Activated T-helper 17 cell treated with anti-CD3 and anti-CD28 coated beads, Interleukin-2, amount 50 U/mL, for 72 hours (primary cell): ENCODE results near the gene GOLGA8T. TPM values are rescaled to one million over a fixed set of nuclear protein-coding genes. Genes with fewer than 3 reads are reported as not detected.
"Not testable (repeated sequence)": the region's sequence is repeated elsewhere in the genome, so short reads cannot be mapped to it uniquely, and the experiment has no call there.

Experiments used
- ATAC-seq: fragments of 150-1000 bp; cut with Tn5 transposase; replicated peaks from 2 replicates; pipeline ENCODE4 v1.10.0; 2021; ENCODE audit warnings: mild to moderate bottlenecking, moderate library complexity
- H3K27ac Mint-ChIP-seq: one replicate; pipeline ENCODE4 v1.8.0; 2022; ENCODE audit warnings: mixed read lengths
- H3K27me3 Mint-ChIP-seq: one replicate; pipeline ENCODE4 v1.8.0; 2022; ENCODE audit warnings: mixed read lengths
- H3K36me3 Mint-ChIP-seq: one replicate; pipeline ENCODE4 v1.8.0; 2022; ENCODE audit warnings: low read depth, mild to moderate bottlenecking, mixed read lengths
- H3K4me1 Mint-ChIP-seq: one replicate; pipeline ENCODE4 v1.8.0; 2022; ENCODE audit warnings: mixed read lengths
- H3K4me3 Mint-ChIP-seq: one replicate; pipeline ENCODE4 v1.8.0; 2022; ENCODE audit warnings: mild to moderate bottlenecking, mixed read lengths
- H3K9me3 Mint-ChIP-seq: one replicate; pipeline ENCODE4 v1.8.0; 2022; ENCODE audit warnings: mixed read lengths
- total RNA-seq, 2 donors: library from RNA; stranded (reverse); gene quantifications; one replicate each; pipeline ENCODE4 v1.2.3, GENCODE V29; 2022

The GOLGA8T gene, protein sequence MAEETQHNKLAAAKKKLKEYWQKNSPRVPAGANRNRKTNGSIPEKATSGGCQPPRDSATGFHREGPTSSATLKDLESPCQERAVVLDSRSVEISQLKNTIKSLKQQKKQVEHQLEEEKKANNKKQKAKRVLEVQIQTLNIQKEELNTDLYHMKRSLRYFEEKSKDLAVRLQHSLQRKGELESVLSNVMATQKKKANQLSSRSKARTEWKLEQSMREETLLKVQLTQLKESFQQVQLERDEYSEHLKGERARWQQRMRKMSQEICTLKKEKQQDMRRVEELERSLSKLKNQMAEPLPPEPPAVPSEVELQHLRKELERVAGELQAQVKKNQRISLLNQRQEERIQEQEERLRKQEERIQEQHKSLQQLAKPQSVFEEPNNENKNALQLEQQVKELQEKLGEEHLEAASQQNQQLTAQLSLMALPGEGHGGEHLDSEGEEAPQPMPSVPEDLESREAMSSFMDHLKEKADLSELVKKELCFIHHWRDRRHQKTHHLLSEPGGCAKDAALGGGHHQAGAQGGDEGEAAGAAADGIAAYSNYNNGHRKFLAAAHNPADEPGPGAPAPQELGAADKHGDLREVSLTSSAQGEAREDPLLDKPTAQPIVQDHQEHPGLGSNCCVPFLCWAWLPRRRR
- total RNA-seq, result under 1 TPM in 1 of 2 donors, not detected in 1; 0.32 TPM

DNA sequence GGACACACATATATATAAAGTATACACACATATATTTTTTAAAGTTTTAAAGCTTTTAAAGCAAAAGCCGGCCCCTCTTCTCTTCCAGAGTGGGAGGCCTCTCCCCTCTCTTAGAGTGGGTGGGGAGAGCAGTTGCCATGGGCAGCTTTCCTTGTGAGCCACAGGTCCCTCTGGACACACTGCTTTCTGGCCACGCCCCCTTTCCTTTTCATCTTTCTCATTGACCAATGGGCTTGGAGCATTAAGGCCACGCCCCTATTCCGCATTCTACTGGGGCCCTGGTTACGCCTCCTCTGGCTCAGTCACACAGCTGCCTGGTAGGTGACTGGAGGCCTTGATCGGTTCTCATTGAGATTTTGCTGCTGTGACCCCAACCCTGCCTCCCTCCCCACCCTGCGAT, at the start of gene GOLGA8T:
GOLGA8T (plus strand) TSS at position 301 of the 400 bp plus-strand sequence; CDS start at position 399, 98 bp downstream.
- not testable (repeated sequence) for H3K27me3 Mint-ChIP-seq, ATAC-seq, H3K4me1 Mint-ChIP-seq, H3K4me3 Mint-ChIP-seq, H3K36me3 Mint-ChIP-seq, H3K27ac Mint-ChIP-seq, H3K9me3 Mint-ChIP-seq

DNA sequence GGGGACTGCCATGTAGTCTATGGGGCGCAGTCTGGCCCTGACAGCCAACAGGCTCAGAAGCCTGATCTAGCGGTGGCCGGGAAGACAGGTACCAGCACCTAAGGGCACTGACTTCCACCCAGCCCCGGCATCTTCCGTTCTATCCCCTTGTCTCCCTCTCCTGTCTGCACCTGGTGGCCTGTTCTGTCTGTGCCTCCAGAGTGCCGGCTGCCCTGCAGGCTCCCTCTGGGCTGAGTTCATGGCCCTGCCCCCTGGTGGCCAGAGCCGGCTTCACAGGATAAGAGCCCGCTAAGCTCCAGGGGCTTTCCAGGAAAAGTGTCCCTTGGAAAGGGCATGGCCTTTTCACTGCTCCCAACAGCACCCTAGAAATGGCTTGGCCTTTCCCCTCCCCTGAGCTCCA, 37.0 kb upstream of the GOLGA8T start:
- not testable (repeated sequence) for H3K4me3 Mint-ChIP-seq, H3K4me1 Mint-ChIP-seq, H3K27ac Mint-ChIP-seq

DNA sequence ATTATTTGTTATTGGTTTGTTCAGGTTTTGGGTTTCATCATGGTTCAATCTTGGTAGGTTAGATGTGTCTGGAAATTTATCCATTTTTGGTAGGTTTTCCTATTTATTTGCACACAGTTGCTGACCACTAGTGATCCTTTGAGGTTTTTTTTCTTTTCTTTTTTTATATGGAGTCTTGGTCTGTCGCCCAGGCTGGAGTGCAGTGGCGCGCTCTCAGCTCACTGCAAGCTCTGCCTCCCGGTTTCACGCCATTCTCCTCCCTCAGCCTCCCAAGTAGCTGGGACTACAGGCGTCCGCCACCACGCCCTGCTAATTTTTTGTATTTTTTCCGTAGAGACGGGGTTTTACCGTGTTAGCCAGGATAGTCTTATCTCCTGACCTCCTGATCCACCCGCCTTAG, 32.0 kb upstream of the GOLGA8T start:
- H3K9me3 Mint-ChIP-seq, H3K4me3 Mint-ChIP-seq, H3K27me3 Mint-ChIP-seq, ATAC-seq, H3K27ac Mint-ChIP-seq, H3K36me3 Mint-ChIP-seq, H3K4me1 Mint-ChIP-seq: not testable (repeated sequence)

More for the DNA sequence above, 37.0 kb upstream of the GOLGA8T start:
- peak; percentile 48 for ATAC-seq
- not testable (repeated sequence) for H3K36me3 Mint-ChIP-seq, H3K27me3 Mint-ChIP-seq, H3K9me3 Mint-ChIP-seq

DNA sequence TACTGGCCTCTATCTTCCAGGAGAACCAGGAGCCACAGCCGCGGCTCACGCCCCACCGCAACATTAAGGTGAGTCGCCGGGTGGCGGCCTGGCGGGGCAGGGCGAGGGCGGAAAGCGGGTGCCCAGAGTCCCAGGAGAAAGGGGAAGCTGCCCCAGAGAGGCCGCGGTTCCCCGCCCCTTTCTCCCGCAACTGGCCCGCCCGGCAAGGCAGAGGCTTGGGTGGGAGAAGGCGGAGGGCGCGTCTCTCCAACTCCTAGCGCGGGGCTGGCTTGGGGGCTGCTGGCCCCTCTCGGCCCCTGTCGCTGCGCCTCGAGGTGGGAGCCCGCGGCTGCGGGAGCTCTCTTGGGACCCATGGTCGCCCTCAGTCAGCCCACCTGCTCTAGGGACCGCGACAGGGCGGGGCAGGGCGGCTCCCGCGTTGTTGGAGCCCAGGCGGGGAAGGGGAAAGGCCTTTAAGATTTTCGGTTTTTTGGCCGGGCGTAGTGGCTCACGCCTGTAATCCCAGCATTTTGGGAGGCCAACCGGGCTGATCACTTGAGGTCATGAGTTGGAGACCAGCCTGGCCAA, 30.8 kb upstream of the GOLGA8T start:
- not testable (repeated sequence) for H3K4me1 Mint-ChIP-seq

DNA sequence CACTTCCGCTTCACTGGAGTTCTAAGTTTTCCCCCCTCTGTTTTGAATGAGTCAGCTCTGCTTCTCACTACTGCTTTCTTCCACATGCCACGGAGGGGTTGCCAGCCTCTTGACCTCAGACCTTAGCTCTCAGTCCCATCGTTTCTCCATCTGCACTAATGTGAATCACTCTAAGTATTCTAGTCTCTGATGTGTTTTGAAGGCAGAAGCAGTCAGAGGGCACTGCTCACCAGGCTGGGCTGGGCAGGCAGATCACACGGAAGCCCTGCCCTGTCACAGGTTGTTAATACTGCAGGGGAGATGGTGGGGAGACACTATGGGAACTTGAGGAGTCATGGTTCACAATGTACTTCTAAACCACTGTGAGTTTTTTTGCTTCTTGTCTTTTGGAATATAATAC, 24.3 kb upstream of the GOLGA8T start:
- peak; percentile 54 for ATAC-seq
- not testable (repeated sequence) for H3K9me3 Mint-ChIP-seq, H3K4me1 Mint-ChIP-seq, H3K27ac Mint-ChIP-seq, H3K4me3 Mint-ChIP-seq, H3K27me3 Mint-ChIP-seq, H3K36me3 Mint-ChIP-seq

More for the DNA sequence above, 30.8 kb upstream of the GOLGA8T start:
- H3K4me3 Mint-ChIP-seq, H3K27ac Mint-ChIP-seq, H3K36me3 Mint-ChIP-seq, H3K27me3 Mint-ChIP-seq, H3K9me3 Mint-ChIP-seq: not testable (repeated sequence)
- peak; percentile 40 for ATAC-seq

DNA sequence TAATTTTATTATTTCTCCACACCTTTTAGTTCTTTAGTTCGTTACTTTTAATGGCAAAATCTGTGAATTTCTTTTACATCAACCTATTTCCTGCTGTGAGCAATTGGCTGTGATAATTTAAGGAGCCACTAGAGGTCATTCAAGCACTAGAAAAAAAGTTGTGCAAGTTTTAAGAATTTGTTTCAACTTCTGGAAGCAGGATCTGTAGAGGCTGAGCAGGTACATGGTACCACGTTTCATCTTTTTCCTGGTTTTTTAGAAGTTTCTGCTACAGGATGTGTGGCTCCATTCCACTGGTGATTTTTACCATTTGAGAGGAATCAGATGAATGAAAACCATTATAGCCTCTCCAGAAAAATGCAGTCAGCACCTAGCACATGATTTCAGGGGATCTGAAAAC, 4.8 kb upstream of the GOLGA8T start:
- H3K27me3 Mint-ChIP-seq, H3K27ac Mint-ChIP-seq: not testable (repeated sequence)

DNA sequence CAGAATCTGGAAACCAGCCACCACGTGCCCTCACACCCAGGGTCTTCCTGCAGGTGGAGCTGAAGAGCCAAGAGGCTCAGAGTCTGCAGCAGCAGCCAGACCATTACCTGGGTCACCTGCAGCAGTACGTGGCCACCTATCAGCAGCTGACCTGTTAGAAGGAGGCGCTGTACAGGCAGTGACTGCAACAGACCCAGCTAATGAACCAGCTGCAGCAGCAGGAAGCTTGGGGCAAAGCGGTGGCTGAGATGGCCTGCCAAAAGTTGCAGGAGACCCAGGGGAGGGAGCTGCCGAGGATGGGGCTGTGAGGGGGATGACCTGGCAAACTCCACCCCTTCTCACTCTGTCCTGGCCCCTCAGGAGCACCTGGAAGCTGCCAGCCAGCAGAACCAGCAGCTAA, 8.4 kb downstream of the GOLGA8T start:
- not testable (repeated sequence) for H3K4me3 Mint-ChIP-seq, H3K36me3 Mint-ChIP-seq, H3K27me3 Mint-ChIP-seq, H3K9me3 Mint-ChIP-seq, H3K27ac Mint-ChIP-seq, H3K4me1 Mint-ChIP-seq, ATAC-seq

More for the DNA sequence above, 4.8 kb upstream of the GOLGA8T start:
- not testable (repeated sequence) for ATAC-seq, H3K4me1 Mint-ChIP-seq, H3K36me3 Mint-ChIP-seq, H3K4me3 Mint-ChIP-seq, H3K9me3 Mint-ChIP-seq

DNA sequence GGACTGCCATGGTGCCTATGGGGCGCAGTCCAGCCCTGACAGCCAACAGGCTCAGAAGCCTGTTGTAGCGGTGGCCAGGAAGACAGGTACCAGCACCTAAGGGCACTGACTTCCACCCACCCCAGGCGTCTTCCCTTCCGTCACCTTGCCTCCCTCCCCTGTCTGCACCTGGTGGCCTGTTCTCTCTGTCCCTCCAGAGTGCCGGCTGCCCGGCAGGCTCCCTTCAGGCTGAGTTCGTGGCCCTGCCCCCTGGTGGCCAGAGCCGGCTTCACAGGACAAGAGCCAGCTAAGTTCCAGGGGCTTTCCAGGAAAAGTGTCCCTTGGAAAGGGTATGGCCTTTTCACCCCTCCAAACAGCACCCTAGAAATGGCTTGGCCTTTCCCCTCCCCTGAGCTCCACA, 15.0 kb downstream of the GOLGA8T start:
- not testable (repeated sequence) for H3K27me3 Mint-ChIP-seq, H3K27ac Mint-ChIP-seq, H3K36me3 Mint-ChIP-seq, H3K4me3 Mint-ChIP-seq, ATAC-seq, H3K4me1 Mint-ChIP-seq, H3K9me3 Mint-ChIP-seq

DNA sequence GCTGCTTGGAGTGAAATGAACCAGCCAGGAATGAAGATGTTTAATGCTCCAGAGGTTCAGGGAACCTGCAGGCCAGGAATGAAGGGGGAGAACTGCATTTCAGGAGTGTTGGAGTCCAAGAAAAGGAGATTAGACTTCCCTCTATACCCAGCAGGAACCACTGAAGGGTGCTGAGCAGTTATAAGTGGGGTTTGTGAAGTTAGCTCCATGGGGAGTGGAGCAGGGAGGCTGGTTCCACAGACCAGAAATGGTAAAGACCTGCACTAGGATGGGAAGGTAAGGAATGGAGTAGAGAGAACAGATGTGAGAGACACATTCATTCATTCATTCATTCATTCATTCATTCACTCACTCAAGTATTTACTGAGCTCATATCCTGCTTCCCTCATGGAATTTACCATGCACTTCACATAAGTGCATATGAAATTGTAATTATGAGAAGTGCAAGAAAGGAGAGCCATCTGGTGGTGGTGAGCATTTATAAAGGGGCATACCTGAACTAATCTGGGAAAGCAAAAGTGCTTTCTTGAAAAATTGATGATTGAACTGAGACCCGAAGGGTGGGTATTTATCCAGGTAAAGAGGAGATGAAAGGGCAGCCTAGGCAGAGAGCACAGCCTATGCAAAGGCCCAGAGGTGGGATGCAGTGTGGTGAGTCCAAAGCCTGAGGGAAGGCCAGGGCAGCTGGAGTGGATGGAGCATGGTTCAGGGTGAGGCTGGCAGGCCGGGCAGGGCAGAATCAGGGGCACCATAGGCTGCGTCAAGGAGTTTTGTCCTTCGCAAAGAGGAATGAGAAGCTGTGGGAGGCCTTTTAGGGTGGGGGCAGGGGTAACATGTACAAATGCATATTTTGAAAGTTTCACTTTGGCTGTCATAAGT, 27.9 kb downstream of the GOLGA8T start:
- H3K9me3 Mint-ChIP-seq, H3K4me1 Mint-ChIP-seq, ATAC-seq, H3K4me3 Mint-ChIP-seq, H3K36me3 Mint-ChIP-seq, H3K27ac Mint-ChIP-seq, H3K27me3 Mint-ChIP-seq: not testable (repeated sequence)

DNA sequence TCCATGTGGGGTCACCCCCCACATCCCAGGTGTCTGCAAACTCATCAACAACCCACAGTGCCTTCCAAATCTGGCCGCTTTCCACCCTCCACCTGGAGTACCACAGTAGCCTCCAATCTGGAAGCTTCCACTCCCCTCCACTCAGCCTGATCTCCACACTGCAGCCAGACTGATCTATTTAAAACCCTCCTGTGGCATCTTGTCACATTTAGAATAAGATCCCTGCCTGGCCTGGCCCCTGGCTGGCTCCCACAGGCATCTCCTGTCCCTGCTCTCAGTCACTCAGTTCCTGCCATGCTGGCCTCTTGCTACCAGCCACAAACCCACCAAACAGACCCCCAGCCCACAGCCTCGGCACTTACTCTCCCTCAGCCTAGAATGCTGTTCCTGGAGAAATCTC, 28.9 kb downstream of the GOLGA8T start:
- not testable (repeated sequence) for H3K4me3 Mint-ChIP-seq, H3K9me3 Mint-ChIP-seq, H3K4me1 Mint-ChIP-seq, H3K27me3 Mint-ChIP-seq, H3K36me3 Mint-ChIP-seq, H3K27ac Mint-ChIP-seq, ATAC-seq

DNA sequence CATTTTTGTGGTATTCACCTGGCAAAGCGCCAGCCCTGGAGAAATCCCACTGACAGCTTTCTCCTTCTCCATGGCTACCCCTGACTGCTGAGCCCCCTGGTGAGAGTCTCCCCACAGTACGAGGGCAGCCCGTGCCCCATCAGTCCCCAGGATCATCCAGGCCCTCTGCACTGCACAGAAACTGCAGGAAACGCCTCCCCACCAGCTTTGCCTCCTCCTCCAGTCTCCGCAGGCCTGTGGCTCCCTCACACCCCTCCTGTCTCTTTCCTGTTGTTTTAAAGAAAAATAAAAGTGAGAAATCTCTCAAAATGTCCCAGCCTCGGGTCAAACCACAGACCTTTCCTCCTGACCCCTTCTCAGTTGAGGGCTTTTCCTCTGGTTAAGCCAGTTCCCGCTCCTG, 29.4 kb downstream of the GOLGA8T start:
- ATAC-seq, result peak; percentile 52
- H3K9me3 Mint-ChIP-seq, H3K27me3 Mint-ChIP-seq, H3K27ac Mint-ChIP-seq, H3K36me3 Mint-ChIP-seq, H3K4me3 Mint-ChIP-seq, H3K4me1 Mint-ChIP-seq: not testable (repeated sequence)

DNA sequence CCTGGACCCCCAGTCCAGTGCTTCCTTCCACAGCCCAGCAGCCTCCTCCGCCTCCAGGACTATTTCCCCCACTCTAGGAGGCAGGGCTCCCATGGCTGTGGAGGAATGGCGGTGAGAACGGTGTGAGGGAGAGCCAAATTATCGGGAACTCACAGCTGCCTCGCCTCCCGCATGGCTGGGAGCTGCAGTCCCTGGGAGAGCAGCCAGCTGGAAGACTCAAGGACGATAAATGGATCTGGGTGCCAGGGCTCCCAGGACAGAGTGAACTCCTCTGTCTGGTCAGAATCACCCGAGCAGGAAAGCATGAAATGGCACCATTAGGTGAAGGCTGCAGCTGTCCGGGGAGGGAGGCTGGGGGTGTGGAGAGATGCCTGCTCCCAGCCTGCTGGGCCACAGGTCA, 32.6 kb downstream of the GOLGA8T start:
- ATAC-seq, H3K9me3 Mint-ChIP-seq, H3K27ac Mint-ChIP-seq: not testable (repeated sequence)

DNA sequence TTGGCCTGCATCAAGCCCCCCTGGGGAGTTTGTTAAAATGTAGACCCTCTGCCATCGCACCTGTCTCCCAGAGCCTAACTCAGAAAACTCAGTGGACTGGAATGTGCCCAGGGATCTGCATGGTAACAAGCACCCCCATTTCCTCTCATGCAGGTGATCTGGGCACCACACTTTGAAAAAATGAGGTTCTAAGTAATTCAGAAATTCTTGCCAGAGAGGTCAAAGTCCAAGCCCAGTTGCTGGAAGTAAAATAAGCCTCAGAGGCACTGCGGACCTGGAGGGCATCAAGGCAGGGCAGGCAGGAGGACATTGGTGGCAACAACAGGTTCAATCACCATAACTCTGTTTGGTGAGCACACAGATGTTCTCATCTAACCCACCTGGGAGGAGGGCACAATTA, 33.0 kb downstream of the GOLGA8T start:
- not testable (repeated sequence) for H3K27me3 Mint-ChIP-seq, H3K27ac Mint-ChIP-seq, H3K9me3 Mint-ChIP-seq, H3K4me1 Mint-ChIP-seq, H3K4me3 Mint-ChIP-seq, H3K36me3 Mint-ChIP-seq, ATAC-seq

More for the DNA sequence above, 32.6 kb downstream of the GOLGA8T start:
- not testable (repeated sequence) for H3K4me1 Mint-ChIP-seq, H3K4me3 Mint-ChIP-seq, H3K36me3 Mint-ChIP-seq, H3K27me3 Mint-ChIP-seq

DNA sequence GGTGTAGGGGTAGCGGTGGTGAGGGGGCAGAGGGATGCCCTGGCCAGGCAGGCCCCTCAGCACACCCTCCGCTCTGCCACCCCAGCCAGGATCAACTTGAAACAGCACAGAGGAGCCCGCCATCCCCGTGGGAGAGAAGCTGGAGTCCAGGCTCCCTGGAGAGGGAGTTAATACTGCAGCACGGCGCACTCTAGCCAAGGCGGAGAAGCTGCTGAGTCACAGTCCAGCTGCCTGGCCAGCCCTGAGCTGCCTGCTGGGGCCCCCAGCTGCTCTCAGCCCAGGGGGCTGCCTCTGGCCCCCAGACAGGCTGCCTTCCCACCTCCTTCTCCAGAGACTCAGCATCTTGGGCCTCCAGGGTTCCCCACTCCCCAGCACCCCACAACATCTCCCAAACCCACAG, 36.6 kb downstream of the GOLGA8T start:
- H3K4me3 Mint-ChIP-seq, H3K9me3 Mint-ChIP-seq, H3K27me3 Mint-ChIP-seq, H3K36me3 Mint-ChIP-seq, ATAC-seq, H3K4me1 Mint-ChIP-seq, H3K27ac Mint-ChIP-seq: not testable (repeated sequence)
